K562 (cell line): ENCODE results near the gene CHCT1. TPM values are rescaled to one million over a fixed set of nuclear protein-coding genes. Genes with fewer than 3 reads are reported as not detected.

Source experiments
- C11orf30 ChIP-seq: fragments of 450-650 bp; IDR thresholded peaks from 2 replicates; pipeline ENCODE4 v1.6.1; 2016; ENCODE audit warnings: low read depth, mild to moderate bottlenecking
- E4F1 ChIP-seq: fragments of 250-450 bp; sonication (Bioruptor Pico); IDR thresholded peaks from 2 replicates; pipeline ENCODE4 v1.5.0; 2021; ENCODE audit warnings: mild to moderate bottlenecking, borderline replicate concordance
- GMEB1 ChIP-seq: fragments of 250-450 bp; sonication (Bioruptor Pico); IDR thresholded peaks from 2 replicates; pipeline ENCODE4 v1.4.0; 2020; ENCODE audit warnings: mild to moderate bottlenecking
- HDAC2 ChIP-seq: fragments of 450-650 bp; IDR thresholded peaks from 2 replicates; pipeline ENCODE4 v1.6.1; 2016; ENCODE audit warnings: mild to moderate bottlenecking
- HNRNPLL ChIP-seq: fragments of 200-400 bp; formaldehyde crosslinking; IDR thresholded peaks from 2 replicates; pipeline ENCODE4 v1.6.1; 2017; ENCODE audit warnings: low read length, low read depth, mild to moderate bottlenecking; ENCODE audit not compliant: poor library complexity, severe bottlenecking
- RBFOX2 ChIP-seq: fragments of 200-400 bp; formaldehyde crosslinking; IDR thresholded peaks from 2 replicates; pipeline ENCODE4 v1.6.1; 2017; ENCODE audit warnings: low read depth, mild to moderate bottlenecking, low read length, moderate library complexity
- RHOXF2B ChIP-seq: fragments of 250-450 bp; sonication (Bioruptor Pico); conservative IDR thresholded peaks from 2 replicates; pipeline ENCODE4 v1.5.1; 2021
- ZNF212 ChIP-seq: fragments of 450-650 bp; formaldehyde crosslinking; IDR thresholded peaks from 2 replicates; pipeline ENCODE4 v1.4.0; 2020; ENCODE audit warnings: mild to moderate bottlenecking
- ZNF586 ChIP-seq: fragments of 450-650 bp; formaldehyde crosslinking; conservative IDR thresholded peaks from 2 replicates; pipeline ENCODE4 v1.4.0; 2020; ENCODE audit warnings: mild to moderate bottlenecking, moderate library complexity
- polyA plus RNA-seq, 8 experiments: library from polyadenylated mRNA; depleted of rRNA in 4 of 8; stranded (reverse) in 5 of 8; unstranded in 3 of 8; fragments of >200 nt; fragmentation: Nextera tagmentation in 2 of 8; fragmentation: Illumina TruSeq in 1 of 8; extraction: Ambion mirVana in 2 of 8; extraction: Trizol in 1 of 8; gene quantifications; 2 replicates each; pipeline versions ENCODE4 v1.2.1 to v1.2.3, GENCODE V29; 2011 to 2014; ENCODE audit warnings: inconsistent platforms in 1 of 8, missing spikeins in 1 of 8
- total RNA-seq, 7 experiments: library from RNA; depleted of rRNA in 6 of 7; stranded (reverse); fragments of >200 nt in 6 of 7; fragmentation: Illumina TruSeq in 2 of 7; extraction: Trizol in 2 of 7; gene quantifications; 2 replicates each; pipeline versions ENCODE4 v1.2.1 to v1.2.3, GENCODE V29; 2011 to 2021; ENCODE audit warnings: low replicate concordance in 1 of 7
- TF ChIP-seq, protein P1 (sequence below): fragments of 250-450 bp; sonication (Bioruptor Pico); IDR thresholded peaks from 2 replicates; pipeline ENCODE4 v1.4.0; 2020
- TF ChIP-seq, protein P2 (sequence below): sonication (generic); formaldehyde crosslinking; IDR thresholded peaks from 2 replicates; pipeline ENCODE4 v1.8.0; 2023; ENCODE audit warnings: mild to moderate bottlenecking, missing genetic modification reagents
- TF ChIP-seq, protein P3 (sequence below): fragments of 450-650 bp; conservative IDR thresholded peaks from 2 replicates; pipeline ENCODE4 v1.6.1; 2016; ENCODE audit warnings: missing genetic modification characterization, low read depth, mild to moderate bottlenecking, missing compliant biosample characterization, moderate library complexity
- TF ChIP-seq, protein P4 (sequence below), 2 experiments: fragments of 150-350 bp in 1 of 2; IDR thresholded peaks; 2 replicates each; pipeline ENCODE4 v1.6.1; 2012 to 2016; ENCODE audit warnings: low read depth in 2 of 2, low read length in 2 of 2, mild to moderate bottlenecking in 1 of 2, moderate library complexity in 1 of 2

Gene CHCT1
- total and polyA plus RNA-seq, 9 of the 15 experiments (the other 6 are each of a cell fraction or from before 2014, with no cell fraction given), result not detected

GRCh38 chr17:60392042-60392844, 30.0 kb upstream of the CHCT1 start, which contains the start of gene USP32 (continued):
- TF ChIP-seq E4F1 (CRISPR knock-in tag), result no peak
- TF ChIP-seq RBFOX2, result peak; percentile 96
- peak; percentile 96 for TF ChIP-seq GMEB1
- TF ChIP-seq RHOXF2B, result no peak; the same call in 1 of the 2 replicates
- TF ChIP-seq, protein P1, sequence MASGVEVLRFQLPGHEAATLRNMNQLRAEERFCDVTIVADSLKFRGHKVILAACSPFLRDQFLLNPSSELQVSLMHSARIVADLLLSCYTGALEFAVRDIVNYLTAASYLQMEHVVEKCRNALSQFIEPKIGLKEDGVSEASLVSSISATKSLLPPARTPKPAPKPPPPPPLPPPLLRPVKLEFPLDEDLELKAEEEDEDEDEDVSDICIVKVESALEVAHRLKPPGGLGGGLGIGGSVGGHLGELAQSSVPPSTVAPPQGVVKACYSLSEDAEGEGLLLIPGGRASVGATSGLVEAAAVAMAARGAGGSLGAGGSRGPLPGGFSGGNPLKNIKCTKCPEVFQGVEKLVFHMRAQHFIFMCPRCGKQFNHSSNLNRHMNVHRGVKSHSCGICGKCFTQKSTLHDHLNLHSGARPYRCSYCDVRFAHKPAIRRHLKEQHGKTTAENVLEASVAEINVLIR (CRISPR knock-in tag), result peak; percentile 62
- TF ChIP-seq C11orf30, result peak; percentile 29
- TF ChIP-seq ZNF586, result no peak
- TF ChIP-seq, protein P2, sequence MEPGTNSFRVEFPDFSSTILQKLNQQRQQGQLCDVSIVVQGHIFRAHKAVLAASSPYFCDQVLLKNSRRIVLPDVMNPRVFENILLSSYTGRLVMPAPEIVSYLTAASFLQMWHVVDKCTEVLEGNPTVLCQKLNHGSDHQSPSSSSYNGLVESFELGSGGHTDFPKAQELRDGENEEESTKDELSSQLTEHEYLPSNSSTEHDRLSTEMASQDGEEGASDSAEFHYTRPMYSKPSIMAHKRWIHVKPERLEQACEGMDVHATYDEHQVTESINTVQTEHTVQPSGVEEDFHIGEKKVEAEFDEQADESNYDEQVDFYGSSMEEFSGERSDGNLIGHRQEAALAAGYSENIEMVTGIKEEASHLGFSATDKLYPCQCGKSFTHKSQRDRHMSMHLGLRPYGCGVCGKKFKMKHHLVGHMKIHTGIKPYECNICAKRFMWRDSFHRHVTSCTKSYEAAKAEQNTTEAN (CRISPR knock-in tag), result peak; percentile 79; the same call in 1 of the 2 replicates
- peak; percentile 98 for TF ChIP-seq HNRNPLL
- TF ChIP-seq HDAC2, result no peak
- TF ChIP-seq, protein P3, sequence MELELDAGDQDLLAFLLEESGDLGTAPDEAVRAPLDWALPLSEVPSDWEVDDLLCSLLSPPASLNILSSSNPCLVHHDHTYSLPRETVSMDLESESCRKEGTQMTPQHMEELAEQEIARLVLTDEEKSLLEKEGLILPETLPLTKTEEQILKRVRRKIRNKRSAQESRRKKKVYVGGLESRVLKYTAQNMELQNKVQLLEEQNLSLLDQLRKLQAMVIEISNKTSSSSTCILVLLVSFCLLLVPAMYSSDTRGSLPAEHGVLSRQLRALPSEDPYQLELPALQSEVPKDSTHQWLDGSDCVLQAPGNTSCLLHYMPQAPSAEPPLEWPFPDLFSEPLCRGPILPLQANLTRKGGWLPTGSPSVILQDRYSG (tag), result no peak
- no peak for TF ChIP-seq ZNF212
- TF ChIP-seq, protein P4, sequence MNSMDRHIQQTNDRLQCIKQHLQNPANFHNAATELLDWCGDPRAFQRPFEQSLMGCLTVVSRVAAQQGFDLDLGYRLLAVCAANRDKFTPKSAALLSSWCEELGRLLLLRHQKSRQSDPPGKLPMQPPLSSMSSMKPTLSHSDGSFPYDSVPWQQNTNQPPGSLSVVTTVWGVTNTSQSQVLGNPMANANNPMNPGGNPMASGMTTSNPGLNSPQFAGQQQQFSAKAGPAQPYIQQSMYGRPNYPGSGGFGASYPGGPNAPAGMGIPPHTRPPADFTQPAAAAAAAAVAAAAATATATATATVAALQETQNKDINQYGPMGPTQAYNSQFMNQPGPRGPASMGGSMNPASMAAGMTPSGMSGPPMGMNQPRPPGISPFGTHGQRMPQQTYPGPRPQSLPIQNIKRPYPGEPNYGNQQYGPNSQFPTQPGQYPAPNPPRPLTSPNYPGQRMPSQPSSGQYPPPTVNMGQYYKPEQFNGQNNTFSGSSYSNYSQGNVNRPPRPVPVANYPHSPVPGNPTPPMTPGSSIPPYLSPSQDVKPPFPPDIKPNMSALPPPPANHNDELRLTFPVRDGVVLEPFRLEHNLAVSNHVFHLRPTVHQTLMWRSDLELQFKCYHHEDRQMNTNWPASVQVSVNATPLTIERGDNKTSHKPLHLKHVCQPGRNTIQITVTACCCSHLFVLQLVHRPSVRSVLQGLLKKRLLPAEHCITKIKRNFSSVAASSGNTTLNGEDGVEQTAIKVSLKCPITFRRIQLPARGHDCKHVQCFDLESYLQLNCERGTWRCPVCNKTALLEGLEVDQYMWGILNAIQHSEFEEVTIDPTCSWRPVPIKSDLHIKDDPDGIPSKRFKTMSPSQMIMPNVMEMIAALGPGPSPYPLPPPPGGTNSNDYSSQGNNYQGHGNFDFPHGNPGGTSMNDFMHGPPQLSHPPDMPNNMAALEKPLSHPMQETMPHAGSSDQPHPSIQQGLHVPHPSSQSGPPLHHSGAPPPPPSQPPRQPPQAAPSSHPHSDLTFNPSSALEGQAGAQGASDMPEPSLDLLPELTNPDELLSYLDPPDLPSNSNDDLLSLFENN (IDR thresholded peaks at IDR 0.05; ENCODE audit: low read depth in 2 of 2, low read length in 2 of 2), result peak in 1 of 2 experiments; percentile 13; a peak in 1 of 4 replicates
